8988T (cell line): ENCODE measurements around the gene CCDC137.
"Not testable (repeated sequence)": the region's sequence is repeated elsewhere in the genome, so short reads cannot be mapped to it uniquely, and the experiment has no call there.

ENCODE experiments used
- DNase-seq: peaks from one replicate; pipeline ENCODE4 v3.0.0; 2011

Gene CCDC137

GRCh38 chr17:81666342-81667191 is at the start of gene CCDC137, which contains the start of gene OXLD1:
CCDC137 (plus strand) TSS chr17:81666737; CDS start chr17:81666767, 30 bp downstream.
OXLD1 (minus strand) TSS chr17:81666605; CDS start chr17:81666577, 28 bp downstream.
- peak; percentile 78 for DNase-seq

GRCh38 chr17:81616877-81617276 is 49.7 kb upstream of the CCDC137 start:
- no peak for DNase-seq

GRCh38 chr17:81618307-81618706 is 48.2 kb upstream of the CCDC137 start:
- DNase-seq, result not testable (repeated sequence)

- no peak for DNase-seq
Measured at GRCh38 chr17:81621494-81622130, 44.9 kb upstream of the CCDC137 start.

- no peak for DNase-seq
Measured at GRCh38 chr17:81630274-81630673, 36.3 kb upstream of the CCDC137 start.

GRCh38 chr17:81631482-81631881 is 35.1 kb upstream of the CCDC137 start:
- DNase-seq, result no peak

- no peak for DNase-seq
Measured at GRCh38 chr17:81635431-81635830, 31.1 kb upstream of the CCDC137 start.

- no peak for DNase-seq
Measured at GRCh38 chr17:81635973-81636504, 30.5 kb upstream of the CCDC137 start.

- DNase-seq, result peak; percentile 89
Measured at GRCh38 chr17:81636505-81637288, 29.8 kb upstream of the CCDC137 start, which contains the start of the genes NPLOC4 and TSPAN10. NPLOC4 (minus strand) TSS chr17:81637112; CDS start chr17:81636930, 182 bp downstream. TSPAN10 (plus strand) TSS chr17:81637196; CDS start chr17:81642413, 5,217 bp downstream.

GRCh38 chr17:81638683-81639082 is 27.9 kb upstream of the CCDC137 start:
- DNase-seq, result no peak

- DNase-seq, result no peak
Measured at GRCh38 chr17:81640011-81640410, 26.5 kb upstream of the CCDC137 start.

- DNase-seq, result no peak
Measured at GRCh38 chr17:81641825-81642489, 24.6 kb upstream of the CCDC137 start.

GRCh38 chr17:81644496-81644895 is 22.0 kb upstream of the CCDC137 start:
- no peak for DNase-seq

- no peak for DNase-seq
Measured at GRCh38 chr17:81644976-81645952, 21.3 kb upstream of the CCDC137 start.

- no peak for DNase-seq
Measured at GRCh38 chr17:81646869-81647600, 19.5 kb upstream of the CCDC137 start.

- no peak for DNase-seq
Measured at GRCh38 chr17:81647640-81648012, 18.9 kb upstream of the CCDC137 start.

GRCh38 chr17:81648013-81648706 is 18.4 kb upstream of the CCDC137 start:
- no peak for DNase-seq

GRCh38 chr17:81648707-81649085 is 17.8 kb upstream of the CCDC137 start:
- no peak for DNase-seq

- no peak for DNase-seq
Measured at GRCh38 chr17:81650951-81651350, 15.6 kb upstream of the CCDC137 start.

- peak; percentile 71 for DNase-seq
Measured at GRCh38 chr17:81651692-81652091, 14.8 kb upstream of the CCDC137 start.
